Mononuclear cell (primary cell): Measurements from ENCODE around the gene CD300E. TPM values are rescaled to one million over a fixed set of nuclear protein-coding genes. Genes with fewer than 3 reads are reported as not detected.
"Not testable (repeated sequence)": the region's sequence is repeated elsewhere in the genome, so short reads cannot be mapped to it uniquely, and the experiment has no call there.

Experiments
- H3K27me3 ChIP-seq: 2 replicates; pipeline ENCODE4 v1.6.0; 2011; ENCODE audit warnings: low read length, control low read depth; ENCODE audit not compliant: insufficient read depth
- H3K4me1 ChIP-seq: 2 replicates; pipeline ENCODE4 v1.5.1; 2011; ENCODE audit warnings: mild to moderate bottlenecking, low read length, control low read depth; ENCODE audit not compliant: insufficient read depth
- H3K4me3 ChIP-seq: 2 replicates; pipeline ENCODE4 v1.5.1; 2011; ENCODE audit warnings: mild to moderate bottlenecking, low read length, moderate library complexity
- H3K9me3 ChIP-seq: 2 replicates; pipeline ENCODE4 v1.5.1; 2011; ENCODE audit warnings: low read depth, mild to moderate bottlenecking, control low read depth, low read length
- total RNA-seq: library from RNA; depleted of rRNA; stranded (reverse); fragments of >200 nt; gene quantifications from one replicate; pipeline ENCODE4 v1.2.3, GENCODE V29; 2012

Gene CD300E
- total RNA-seq, 1 donor = 64.4 TPM

DNA sequence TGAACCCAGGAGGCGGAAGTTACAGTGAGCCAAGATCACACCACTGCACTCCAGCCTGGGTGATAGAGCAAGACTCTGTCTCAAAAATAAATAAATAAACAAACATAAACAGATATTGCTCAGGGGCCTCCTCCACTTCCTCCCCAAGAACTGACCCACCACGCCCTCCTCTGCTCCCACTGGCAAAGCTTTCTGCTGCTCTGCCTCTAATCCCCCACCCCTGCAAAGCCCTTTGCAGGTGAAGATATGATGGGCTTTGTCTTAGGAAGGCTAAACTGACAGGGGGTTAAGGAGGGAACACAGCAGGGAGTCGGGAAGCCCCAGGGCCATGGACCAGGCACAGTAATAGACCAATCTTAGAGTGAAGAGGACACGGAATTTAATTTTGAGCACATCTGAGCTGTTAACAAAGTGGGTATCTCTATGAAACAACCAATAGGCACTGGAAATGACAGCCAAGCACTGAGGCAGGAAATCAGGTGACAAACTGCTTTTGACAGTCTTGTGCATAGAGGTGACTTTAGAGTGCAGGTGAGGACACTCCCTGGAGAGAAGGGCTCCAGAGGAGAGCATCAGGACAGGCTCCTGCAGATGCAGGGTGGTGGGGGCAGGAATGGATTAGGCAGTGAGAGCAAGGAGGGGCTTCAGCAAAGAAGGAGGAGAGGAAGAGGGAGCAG is 25.1 kb downstream of the CD300E start:
- peaks cover 86% of the 10 kb centered on the region for H3K4me1 ChIP-seq
- no peaks in the 10 kb centered on the region for H3K9me3 ChIP-seq
- H3K27me3 ChIP-seq = no peaks in the 10 kb centered on the region
- no peak overlapping the region for H3K4me3 ChIP-seq

DNA sequence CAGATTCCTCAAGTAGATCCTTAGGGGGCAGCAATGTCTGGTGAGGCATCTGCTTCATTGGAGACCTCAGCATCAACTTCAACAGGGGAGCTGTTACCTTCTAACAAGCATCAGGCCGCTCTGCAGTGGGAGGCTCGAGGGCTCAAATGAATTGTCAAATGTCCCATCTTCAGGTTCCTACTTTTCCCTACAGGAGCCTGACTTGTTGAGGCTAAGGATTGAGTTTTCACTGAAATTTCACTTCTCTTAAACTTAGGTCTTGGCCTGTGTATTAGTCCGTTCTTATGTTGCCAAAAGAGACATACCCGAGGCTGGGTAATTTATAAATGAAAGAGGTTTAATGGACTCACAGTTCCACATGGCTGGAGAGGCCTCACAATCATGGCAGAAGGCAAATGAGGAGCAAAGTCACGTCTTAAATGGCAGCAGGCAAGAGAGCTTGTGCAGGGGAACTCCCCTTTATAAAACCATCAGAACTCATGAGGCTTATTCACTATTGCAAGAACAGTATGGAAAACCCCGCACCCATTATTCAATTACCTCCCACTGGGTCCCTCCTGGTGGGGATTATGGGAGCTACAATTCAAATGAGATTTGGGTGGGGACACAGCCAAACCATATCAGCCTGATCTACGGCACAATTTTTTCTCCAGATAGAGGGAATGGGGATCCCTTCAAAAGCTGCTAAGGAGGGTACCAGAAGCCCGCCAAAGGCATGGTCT is 26.3 kb downstream of the CD300E start:
- Histone ChIP-seq H3K4me3 (no peak overlapping the region), H3K27me3 (no peaks in the 10 kb centered on the region), H3K4me1 (peaks cover 80% of the 10 kb centered on the region), H3K9me3 (no peaks in the 10 kb centered on the region)

DNA sequence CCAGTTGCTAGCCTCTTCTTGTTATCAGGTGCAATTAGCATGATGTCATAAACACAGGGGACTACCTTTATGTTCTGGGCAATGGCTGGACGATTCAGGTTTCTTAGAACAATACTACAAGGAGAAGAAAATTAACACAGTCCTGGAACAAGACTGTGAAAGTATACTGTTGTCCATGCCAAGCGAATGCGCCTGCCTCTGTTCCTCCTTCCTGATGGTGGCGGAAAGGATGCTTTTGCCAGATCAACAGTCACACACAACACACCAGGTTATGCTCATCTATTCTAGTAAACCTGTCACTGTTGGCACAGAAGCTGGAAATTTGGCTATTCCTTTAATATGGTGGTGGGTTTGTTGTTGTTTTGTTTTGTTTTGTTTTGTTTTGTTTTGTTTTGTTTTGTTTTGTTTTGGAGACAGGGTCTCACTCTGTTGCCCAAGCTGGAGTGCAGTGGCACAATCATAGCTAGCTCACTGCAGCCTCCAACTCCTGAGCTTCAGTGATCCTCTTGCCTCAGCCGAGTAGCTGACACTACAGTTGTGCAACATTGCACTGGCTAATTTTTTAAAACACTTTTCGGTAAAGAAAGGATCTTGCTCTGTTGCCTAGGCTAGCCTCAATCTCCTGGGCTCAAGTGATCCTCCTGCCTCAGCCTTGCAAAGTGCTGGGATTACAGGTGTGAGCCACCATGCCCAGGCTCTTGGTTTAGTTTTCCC is 28.3 kb downstream of the CD300E start:
- H3K4me3 ChIP-seq = no peak overlapping the region
- H3K4me1 ChIP-seq = peaks cover 67% of the 10 kb centered on the region
- no peaks in the 10 kb centered on the region for H3K27me3 ChIP-seq
- H3K9me3 ChIP-seq = no peaks in the 10 kb centered on the region

DNA sequence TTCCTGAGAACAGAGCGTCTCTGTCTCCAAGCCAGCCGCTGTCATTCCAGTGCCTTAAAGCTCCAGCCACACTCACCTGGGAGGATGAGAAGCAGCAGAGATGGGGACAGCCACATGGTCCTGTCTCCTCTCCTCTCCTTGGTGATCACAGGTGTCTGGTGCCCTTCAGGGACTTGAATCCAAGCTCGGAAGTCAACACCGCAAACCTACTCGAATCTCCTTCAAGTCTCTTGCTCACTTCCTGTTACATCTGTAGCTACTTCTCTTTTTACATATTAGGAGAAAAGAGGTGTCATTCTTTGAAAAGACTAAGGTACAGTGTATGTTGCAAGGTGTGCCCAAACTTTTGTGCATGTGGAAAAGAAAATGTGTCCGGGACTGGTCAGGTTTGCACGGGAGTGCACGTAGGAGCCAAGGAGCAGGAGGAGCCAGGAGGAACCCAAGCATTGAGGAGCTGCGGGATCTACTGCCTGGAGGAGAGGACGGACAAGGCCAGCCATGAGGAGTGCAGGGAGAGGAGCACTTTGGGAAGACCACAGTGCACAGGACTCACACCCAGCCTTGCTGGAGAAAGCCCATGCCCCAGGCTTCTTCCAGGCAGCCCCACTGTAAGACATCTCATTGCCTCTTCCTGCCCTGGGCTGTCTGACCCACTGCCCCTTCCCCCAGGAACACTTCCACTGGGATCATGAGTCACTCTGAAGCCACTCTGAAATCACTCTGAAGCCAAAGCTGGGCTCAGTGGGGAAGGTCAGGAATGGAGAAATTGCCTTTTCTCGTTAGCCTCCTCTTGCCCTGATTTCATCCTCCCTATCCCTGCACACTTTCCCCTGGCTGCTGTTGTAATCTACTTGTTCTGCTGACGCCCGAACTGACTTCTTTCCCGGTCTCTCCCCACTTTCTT is 31.2 kb downstream of the CD300E start, which contains the start of gene CD300LD:
CD300LD (minus strand) TSS at position 197 of the 904 bp plus-strand sequence; CDS start at position 116, 81 bp downstream.
- Histone ChIP-seq H3K9me3 (no peaks in the 10 kb centered on the region), H3K4me3 (no peak within 1 kb of the TSS)

DNA sequence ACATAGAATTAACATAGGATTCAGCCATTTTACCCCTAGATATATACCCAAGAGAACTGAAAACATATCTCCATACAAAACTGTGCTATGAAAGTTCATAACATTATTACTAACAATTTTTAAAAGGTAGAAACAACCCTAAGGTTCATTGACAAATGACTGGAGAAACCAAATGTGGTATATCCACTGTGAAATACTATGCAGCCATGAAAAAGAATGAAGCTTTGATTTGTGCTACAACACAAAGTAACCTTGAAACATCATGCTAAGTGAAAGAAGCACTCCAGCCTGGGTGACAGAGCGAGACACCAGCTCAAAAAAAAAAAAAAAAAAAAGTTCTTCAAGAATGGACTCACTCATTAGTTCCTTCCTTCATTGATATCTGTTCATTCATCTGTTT is 32.0 kb downstream of the CD300E start:
- Histone ChIP-seq H3K9me3 (no peaks in the 10 kb centered on the region), H3K4me3 (no peak overlapping the region), H3K27me3 (no peaks in the 10 kb centered on the region), H3K4me1 (peaks cover 31% of the 10 kb centered on the region)

More for the DNA sequence above, 31.2 kb downstream of the CD300E start, which contains the start of gene CD300LD:
- Histone ChIP-seq H3K4me1 (peaks cover 39% of the 10 kb centered on the region), H3K27me3 (no peaks in the 10 kb centered on the region)

DNA sequence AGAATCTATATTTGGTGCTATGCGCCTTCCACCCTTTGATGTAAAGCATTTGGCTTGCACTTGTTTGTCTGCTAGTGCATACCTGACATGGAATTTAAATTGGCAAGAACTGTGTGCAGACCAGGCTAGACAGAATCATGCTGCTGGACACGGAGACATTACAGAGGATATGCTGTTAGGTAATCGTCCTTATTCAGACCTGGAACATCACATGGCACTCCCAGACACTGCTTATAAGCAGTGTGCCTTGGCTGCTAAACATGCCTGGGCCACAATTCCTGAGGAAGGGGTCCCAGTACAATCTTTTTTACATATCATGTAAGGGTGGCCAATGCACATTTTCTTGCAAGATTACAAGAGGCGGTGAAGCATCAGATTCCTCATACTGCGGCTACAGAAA is 37.8 kb downstream of the CD300E start:
- no peaks in the 10 kb centered on the region for H3K9me3 ChIP-seq
- no peaks in the 10 kb centered on the region for H3K27me3 ChIP-seq
- no peaks in the 10 kb centered on the region for H3K4me1 ChIP-seq
- no peak overlapping the region for H3K4me3 ChIP-seq

DNA sequence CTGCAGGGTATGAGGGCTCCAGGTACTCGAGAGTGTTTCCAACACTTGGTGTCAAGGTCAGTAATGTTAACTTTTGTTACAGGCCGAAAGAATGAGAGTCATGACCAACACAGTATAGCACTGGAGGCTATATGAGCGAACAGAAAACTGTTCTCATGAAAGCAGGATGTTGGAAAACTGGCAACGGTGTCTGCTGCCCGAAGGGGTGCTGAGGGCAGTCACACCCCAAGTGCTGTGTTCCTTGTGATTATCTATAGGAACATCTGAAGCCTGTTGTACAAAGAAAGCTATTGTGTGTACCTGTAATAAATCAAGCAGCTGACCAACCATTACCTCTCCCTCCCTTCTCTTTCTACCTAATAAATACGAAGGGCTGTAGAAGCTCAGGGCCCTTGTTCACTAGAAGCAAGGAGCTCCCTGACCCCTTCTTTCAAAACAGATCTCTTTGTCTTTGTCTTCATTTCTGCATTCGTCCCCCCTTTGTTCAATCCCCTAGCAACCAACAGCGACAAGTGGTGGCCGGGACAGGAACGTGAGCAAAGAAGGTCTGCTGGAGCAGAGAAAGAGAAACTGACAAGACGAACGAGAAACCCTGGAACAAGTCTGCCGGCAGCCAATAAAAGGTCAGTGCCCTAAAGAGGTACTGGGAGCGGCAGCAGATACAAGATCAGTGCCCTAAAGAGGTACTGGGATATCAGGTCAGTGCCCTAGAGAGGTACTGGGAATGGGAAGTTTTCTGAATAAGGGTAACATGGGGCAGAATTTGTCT is 39.1 kb downstream of the CD300E start:
- Histone ChIP-seq H3K4me1 (peaks cover 9% of the 10 kb centered on the region), H3K4me3 (no peak overlapping the region), H3K27me3 (no peaks in the 10 kb centered on the region), H3K9me3 (no peaks in the 10 kb centered on the region)

DNA sequence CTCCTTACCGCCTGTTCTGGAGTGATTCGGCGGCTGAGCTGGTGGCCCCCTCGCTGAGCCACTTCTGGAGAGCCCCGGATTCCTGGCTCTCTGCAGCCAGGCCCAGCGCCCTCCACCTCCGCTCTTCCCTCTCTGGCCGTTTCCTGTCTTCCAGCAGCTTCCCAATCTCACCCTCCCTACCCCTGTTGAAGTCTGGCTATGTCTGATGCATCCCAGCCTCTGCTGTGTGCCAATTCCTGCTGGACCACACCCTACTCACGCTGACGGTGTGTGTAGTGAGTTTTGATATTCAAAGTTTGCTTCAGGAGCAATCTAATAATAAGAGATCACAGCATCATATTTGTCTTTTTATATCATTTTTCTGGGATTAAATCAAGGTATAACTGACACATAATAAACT is 40.9 kb downstream of the CD300E start:
- H3K27me3 ChIP-seq = no peaks in the 10 kb centered on the region
- no peak overlapping the region for H3K4me3 ChIP-seq
- H3K9me3 ChIP-seq = no peaks in the 10 kb centered on the region
- peaks cover 13% of the 10 kb centered on the region for H3K4me1 ChIP-seq

DNA sequence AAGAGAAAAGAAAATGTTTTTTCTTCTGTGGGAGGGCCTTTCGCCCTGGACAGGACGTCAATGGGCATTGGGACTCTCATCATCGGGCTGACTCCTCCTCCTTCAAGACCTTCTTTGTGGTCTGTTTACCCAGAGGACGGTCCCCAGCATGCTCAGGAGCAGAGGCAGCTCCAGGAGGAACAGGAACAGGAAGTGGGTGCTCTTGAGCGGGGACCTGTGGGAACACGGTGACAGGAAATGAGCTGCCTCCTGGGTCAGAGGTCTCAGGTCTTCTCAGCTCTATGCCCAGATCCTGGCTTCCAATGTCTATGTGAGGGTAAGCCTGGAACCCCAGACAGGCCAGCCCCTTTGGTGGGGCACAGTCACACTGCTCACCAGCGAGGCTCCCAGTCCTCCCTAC is 43.6 kb downstream of the CD300E start:
- Histone ChIP-seq H3K4me1 (peaks cover 13% of the 10 kb centered on the region), H3K27me3 (no peaks in the 10 kb centered on the region), H3K9me3 (no peaks in the 10 kb centered on the region)

DNA sequence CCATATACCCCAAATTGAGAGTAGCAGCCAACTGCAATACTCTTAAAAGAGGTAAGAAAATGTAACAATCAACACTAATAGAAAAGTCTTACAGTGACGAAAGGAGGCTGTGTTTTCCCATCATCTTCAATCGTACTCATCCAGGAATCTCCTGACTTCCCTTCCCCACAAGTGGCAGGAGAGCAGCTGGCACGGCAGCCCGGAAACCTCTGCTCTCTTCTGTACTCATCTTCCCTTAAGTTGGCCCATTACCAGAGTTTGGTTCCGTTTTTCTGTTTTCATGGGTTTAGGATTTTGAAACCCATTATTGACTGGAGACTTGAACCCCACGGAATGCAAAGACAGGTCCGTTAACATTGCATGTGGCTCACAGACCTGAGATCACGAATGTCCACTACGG is 44.6 kb downstream of the CD300E start:
- H3K4me3 ChIP-seq = no peak overlapping the region
- H3K9me3 ChIP-seq = no peaks in the 10 kb centered on the region
- H3K27me3 ChIP-seq = no peaks in the 10 kb centered on the region
- H3K4me1 ChIP-seq = peaks cover 13% of the 10 kb centered on the region

More for the DNA sequence above, 43.6 kb downstream of the CD300E start:
- no peak overlapping the region for H3K4me3 ChIP-seq

DNA sequence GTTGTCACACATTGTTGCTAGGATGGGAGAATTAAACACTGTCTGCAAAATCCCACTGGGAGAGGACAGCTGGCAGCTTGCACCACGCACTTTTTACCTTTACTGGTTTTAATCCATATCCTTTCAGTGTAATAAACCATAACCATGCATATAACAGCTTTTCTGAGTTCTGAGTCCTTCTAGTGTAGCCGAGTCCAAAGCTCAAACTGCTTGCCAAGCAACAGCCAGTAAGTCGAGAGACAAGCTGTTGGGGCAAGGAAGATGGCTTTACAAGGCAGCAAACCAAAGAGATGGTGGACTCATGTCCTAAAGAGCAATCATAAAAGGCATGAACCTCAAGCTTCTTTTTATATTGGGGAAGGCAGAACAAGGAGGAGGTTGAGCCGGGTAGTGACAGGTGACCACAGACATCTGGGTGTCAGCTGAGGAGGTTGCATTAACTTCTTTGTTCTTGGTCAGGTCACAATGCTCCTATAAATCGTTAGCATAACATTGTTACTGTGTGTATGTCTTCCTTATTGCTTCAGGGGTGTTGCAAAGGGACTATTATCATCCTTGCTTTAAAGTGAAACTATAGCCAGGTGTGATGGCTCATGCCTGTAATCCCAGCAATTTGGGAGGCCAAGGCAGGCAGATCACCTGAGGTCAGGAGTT is 48.9 kb downstream of the CD300E start:
- H3K4me1 ChIP-seq = peaks cover 31% of the 10 kb centered on the region
- H3K9me3 ChIP-seq = no peaks in the 10 kb centered on the region
- H3K4me3 ChIP-seq = no peak overlapping the region
- no peaks in the 10 kb centered on the region for H3K27me3 ChIP-seq

DNA sequence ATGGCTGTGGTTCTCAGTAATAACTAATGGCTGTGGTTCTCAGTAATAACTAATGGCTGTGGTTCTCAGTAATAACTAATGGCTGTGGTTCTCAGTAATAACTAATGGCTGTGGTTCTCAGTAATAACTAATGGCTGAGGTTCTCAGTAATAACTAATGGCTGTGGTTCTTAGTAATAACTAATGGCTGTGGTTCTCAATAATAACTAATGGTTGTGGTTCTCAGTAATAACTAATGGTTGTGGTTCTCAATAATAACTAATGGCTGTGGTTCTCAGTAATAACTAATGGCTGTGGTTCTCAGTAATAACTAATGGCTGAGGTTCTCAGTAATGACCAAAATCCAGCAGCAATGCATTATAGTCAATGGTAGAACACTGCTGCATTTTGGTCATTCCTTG is 49.9 kb downstream of the CD300E start:
- H3K4me3 ChIP-seq, H3K9me3 ChIP-seq, H3K27me3 ChIP-seq: not testable (repeated sequence)
- peaks cover 35% of the 10 kb centered on the region for H3K4me1 ChIP-seq

DNA sequence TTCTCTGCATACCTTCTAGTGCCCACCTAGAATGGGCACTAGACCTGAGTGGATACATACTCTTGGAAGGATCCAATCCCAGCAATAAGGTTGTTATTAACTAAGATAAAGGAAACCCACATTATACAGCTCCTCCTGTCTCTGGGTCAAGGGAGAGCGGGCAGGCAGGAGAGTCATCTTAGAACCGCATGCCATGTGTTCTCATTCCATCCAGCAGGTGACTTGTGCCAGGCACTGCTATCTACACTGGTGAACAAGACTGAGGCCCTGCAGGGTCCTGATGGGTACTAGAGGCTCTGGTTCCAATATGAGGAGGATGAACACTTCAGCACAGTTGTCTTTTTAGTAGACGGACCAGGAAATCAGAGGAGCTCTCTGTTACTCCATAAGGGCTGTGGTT is 50.4 kb downstream of the CD300E start:
- no peaks in the 10 kb centered on the region for H3K9me3 ChIP-seq
- no peaks in the 10 kb centered on the region for H3K27me3 ChIP-seq
- H3K4me3 ChIP-seq = no peak overlapping the region

More for the DNA sequence above, 50.4 kb downstream of the CD300E start:
- H3K4me1 ChIP-seq = peaks cover 40% of the 10 kb centered on the region
